ENCODE measurements around the gene CLEC2L. TPM values are rescaled to one million over a fixed set of nuclear protein-coding genes. Genes with fewer than 3 reads are reported as not detected.

The CLEC2L gene
- polyA plus RNA-seq, 1 experiment = not detected

DNA sequence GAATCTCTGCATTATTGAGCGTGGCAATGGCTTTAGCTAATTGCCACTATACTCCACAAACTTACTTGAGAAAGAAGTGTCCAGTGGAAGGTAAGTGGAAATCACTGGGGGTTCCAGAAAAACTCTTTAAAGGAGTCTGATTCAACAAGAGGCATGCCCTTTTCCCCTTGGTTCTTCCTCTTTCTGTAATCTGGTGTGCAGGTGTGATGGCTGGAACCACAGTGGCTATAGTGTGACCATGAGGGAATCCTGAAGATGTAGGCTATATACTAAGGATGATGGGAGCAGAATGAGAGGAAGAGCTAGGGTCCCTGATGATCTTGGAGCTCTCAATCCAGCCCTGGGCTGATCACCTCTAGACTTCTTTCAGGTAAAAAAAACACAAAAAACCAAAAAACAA is 2.0 kb upstream of the CLEC2L start:
- peaks cover 42% of the 10 kb centered on the region for H3K27me3 ChIP-seq (ENCODE audit: control insufficient read depth, insufficient read depth, low read length)
- ChIA-PET CTCF (no interaction called here), POLR2A (no interaction called here)
- no peaks in the 10 kb centered on the region for H3K9me3 ChIP-seq (ENCODE audit: control insufficient read depth, insufficient read depth, low read length)
- DNase-seq (ENCODE audit: low read depth, low spot score) = no peak
- H3K4me3 ChIP-seq (ENCODE audit: low read depth, low read length) = no peak overlapping the region
- no peak overlapping the region for H3K27ac ChIP-seq (ENCODE audit: low read depth, low read length)
- TF ChIP-seq, protein P1, sequence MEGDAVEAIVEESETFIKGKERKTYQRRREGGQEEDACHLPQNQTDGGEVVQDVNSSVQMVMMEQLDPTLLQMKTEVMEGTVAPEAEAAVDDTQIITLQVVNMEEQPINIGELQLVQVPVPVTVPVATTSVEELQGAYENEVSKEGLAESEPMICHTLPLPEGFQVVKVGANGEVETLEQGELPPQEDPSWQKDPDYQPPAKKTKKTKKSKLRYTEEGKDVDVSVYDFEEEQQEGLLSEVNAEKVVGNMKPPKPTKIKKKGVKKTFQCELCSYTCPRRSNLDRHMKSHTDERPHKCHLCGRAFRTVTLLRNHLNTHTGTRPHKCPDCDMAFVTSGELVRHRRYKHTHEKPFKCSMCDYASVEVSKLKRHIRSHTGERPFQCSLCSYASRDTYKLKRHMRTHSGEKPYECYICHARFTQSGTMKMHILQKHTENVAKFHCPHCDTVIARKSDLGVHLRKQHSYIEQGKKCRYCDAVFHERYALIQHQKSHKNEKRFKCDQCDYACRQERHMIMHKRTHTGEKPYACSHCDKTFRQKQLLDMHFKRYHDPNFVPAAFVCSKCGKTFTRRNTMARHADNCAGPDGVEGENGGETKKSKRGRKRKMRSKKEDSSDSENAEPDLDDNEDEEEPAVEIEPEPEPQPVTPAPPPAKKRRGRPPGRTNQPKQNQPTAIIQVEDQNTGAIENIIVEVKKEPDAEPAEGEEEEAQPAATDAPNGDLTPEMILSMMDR (IDR thresholded peaks at IDR 0.05; ENCODE audit: low read depth, low read length) = no peak

DNA sequence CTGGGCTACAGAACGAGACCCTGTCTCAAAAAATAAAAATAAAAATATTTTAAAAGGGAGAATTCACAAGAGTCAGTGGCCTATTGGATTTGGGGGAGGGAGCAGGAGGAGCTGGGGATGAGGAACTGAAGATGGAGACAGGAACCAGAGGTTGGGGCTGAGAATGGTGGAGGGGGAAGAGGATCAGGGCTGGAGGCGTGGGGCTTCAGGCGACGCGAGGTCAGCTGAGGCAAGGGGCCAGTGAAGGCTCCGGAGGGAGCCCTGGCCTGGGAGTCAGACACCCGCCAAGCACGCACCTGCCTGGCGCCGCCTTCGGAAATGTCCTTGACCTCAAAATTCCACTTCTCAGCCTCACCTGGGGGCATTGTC is 671 bp upstream of the CLEC2L start:
- no peak for DNase-seq (ENCODE audit: low read depth, low spot score)
- TF ChIP-seq, protein P1 (IDR thresholded peaks at IDR 0.05; ENCODE audit: low read depth, low read length) = no peak
- H3K4me3 ChIP-seq (ENCODE audit: low read depth, low read length) = no peak overlapping the region
- POLR2A ChIA-PET = no interaction called here
- H3K27me3 ChIP-seq (ENCODE audit: control insufficient read depth, insufficient read depth, low read length) = peaks cover 34% of the 10 kb centered on the region
- H3K9me3 ChIP-seq (ENCODE audit: control insufficient read depth, insufficient read depth, low read length) = no peaks in the 10 kb centered on the region
- H3K27ac ChIP-seq (ENCODE audit: low read depth, low read length) = no peak overlapping the region
- CTCF ChIA-PET = interaction anchor here (0.6 kb wide), 1 partner anchor 22 kb away, joined by 3 read pairs; no protein-coding TSS in a partner anchor

DNA sequence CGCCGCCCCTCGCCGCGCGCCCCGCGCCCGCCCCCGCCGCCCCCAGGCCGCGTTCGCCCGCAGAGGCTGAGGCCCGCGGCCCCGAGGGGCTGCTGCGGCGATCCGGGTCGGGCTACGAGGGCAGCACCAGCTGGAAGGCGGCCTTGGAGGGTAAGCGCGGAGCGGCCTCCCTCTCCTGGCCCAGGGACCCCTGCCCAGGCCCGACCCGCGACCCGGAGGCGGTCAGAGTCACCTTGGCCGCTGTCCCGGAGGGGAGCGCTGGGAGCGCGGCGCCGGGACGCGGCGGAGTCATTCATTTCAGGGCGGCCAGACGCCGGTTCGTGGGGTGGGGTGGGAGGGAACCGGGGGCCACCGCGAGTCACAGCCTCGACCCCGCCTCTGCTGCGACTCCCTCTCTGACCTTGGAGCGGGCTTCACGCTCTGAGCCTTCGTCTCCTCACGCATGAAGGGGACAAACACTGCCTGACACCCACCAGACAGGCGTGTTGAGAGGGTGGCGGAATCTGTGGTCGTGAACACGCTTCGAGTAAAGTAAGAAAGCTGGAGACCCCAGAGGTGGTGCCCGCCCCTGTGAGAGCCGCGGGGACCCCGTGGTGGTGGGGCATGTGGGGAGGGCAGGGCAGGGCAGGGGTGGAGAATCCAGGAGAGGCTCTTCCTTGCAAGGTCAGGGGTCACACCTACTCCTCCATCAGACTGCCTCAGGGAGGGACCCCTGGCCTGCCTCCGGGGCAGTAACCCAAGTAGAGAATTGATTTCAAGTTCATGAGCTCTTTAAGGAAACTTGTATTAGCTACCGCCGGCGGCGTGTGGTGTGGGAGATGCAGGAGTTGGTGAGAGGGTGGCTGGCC is 707 bp downstream of the CLEC2L start:
- no peaks in the 10 kb centered on the region for H3K9me3 ChIP-seq (ENCODE audit: control insufficient read depth, insufficient read depth, low read length)
- H3K4me3 ChIP-seq (ENCODE audit: low read depth, low read length) = no peak overlapping the region
- H3K27me3 ChIP-seq (ENCODE audit: control insufficient read depth, insufficient read depth, low read length) = peaks cover 32% of the 10 kb centered on the region
- TF ChIP-seq, protein P1 (IDR thresholded peaks at IDR 0.05; ENCODE audit: low read depth, low read length) = no peak
- POLR2A ChIA-PET = no interaction called here
- no peak for DNase-seq (ENCODE audit: low read depth, low spot score)
- CTCF ChIA-PET = no interaction called here
- H3K27ac ChIP-seq (ENCODE audit: low read depth, low read length) = no peak overlapping the region

DNA sequence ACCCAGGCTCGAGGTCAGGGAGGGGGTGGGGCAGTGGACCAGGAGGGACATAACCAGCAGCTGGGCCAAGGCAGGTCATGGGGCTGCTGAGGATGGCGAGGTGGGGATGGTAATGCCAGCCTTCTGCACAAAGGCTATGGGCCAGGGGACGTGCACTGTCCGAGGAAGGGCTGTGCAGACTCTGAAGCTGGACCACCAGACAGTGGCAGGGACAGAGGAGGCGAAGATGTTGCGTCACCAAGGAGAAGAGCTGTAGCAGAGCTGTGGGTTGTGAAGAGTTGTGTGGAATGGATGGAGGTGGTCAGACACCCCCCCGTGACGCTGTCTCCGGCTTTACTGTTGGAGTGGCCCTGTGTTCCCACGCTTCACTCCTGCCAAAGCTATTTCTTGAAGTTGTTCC is 1.8 kb downstream of the CLEC2L start:
- DNase-seq (ENCODE audit: low read depth, low spot score) = no peak
- CTCF ChIA-PET = interaction anchor here (0.9 kb wide), 1 partner anchor 11 kb away, joined by 3 read pairs; no protein-coding TSS in a partner anchor
- Histone ChIP-seq H3K27ac (ENCODE audit: low read depth, low read length) (no peak overlapping the region), H3K9me3 (ENCODE audit: control insufficient read depth, insufficient read depth, low read length) (no peaks in the 10 kb centered on the region), H3K4me3 (ENCODE audit: low read depth, low read length) (no peak overlapping the region), H3K27me3 (ENCODE audit: control insufficient read depth, insufficient read depth, low read length) (peaks cover 32% of the 10 kb centered on the region)
- POLR2A ChIA-PET = no interaction called here
- TF ChIP-seq, protein P1 (IDR thresholded peaks at IDR 0.05; ENCODE audit: low read depth, low read length) = no peak

DNA sequence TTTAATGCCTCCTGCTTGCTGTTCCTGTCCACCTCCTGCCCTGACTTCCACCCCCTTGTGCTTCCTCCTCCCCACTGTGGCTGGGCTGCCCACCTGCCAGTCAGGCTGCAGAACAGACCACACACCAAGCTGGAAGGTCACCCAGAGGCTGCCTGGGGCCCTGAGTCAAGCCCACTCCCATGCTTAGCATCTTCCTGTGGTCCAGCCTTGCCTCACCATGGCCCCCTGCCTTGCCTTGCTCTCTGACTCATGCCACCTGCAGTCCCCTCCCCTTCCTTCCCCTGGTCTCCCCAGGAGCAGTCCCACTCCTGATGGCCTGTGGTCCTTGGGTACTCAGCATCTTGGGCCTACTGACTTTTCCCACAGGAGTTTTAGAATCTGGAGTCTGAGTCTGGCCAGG is 2.3 kb downstream of the CLEC2L start:
- H3K27ac ChIP-seq (ENCODE audit: low read depth, low read length) = no peak overlapping the region
- TF ChIP-seq, protein P1 (IDR thresholded peaks at IDR 0.05; ENCODE audit: low read depth, low read length) = no peak
- no peak overlapping the region for H3K4me3 ChIP-seq (ENCODE audit: low read depth, low read length)
- POLR2A ChIA-PET = no interaction called here
- H3K27me3 ChIP-seq (ENCODE audit: control insufficient read depth, insufficient read depth, low read length) = peaks cover 32% of the 10 kb centered on the region
- CTCF ChIA-PET = interaction anchor here (0.9 kb wide), 1 partner anchor 10 kb away, joined by 3 read pairs; no protein-coding TSS in a partner anchor
- no peak for DNase-seq (ENCODE audit: low read depth, low spot score)
- H3K9me3 ChIP-seq (ENCODE audit: control insufficient read depth, insufficient read depth, low read length) = no peaks in the 10 kb centered on the region
